SU-DHL-6 (cell line): Measurements from ENCODE around the gene POLRMT.

Source experiments
- CTCF ChIP-seq: fragments of 200-600 bp; sonication (generic); IDR thresholded peaks from one replicate; pipeline ENCODE4 v1.5.1; 2017; ENCODE audit warnings: antibody characterized with exemption, mild to moderate bottlenecking, low read length, moderate library complexity; ENCODE audit not compliant: insufficient read depth, poor library complexity, severe bottlenecking
- EZH2phosphoT487 ChIP-seq: fragments of 200-600 bp; sonication (generic), shearing (Covaris generic); conservative IDR thresholded peaks from 2 replicates; pipeline ENCODE4 v1.6.1; 2018; ENCODE audit warnings: mild to moderate bottlenecking, antibody characterized with exemption, low read length, moderate library complexity, mixed read lengths

DNA sequence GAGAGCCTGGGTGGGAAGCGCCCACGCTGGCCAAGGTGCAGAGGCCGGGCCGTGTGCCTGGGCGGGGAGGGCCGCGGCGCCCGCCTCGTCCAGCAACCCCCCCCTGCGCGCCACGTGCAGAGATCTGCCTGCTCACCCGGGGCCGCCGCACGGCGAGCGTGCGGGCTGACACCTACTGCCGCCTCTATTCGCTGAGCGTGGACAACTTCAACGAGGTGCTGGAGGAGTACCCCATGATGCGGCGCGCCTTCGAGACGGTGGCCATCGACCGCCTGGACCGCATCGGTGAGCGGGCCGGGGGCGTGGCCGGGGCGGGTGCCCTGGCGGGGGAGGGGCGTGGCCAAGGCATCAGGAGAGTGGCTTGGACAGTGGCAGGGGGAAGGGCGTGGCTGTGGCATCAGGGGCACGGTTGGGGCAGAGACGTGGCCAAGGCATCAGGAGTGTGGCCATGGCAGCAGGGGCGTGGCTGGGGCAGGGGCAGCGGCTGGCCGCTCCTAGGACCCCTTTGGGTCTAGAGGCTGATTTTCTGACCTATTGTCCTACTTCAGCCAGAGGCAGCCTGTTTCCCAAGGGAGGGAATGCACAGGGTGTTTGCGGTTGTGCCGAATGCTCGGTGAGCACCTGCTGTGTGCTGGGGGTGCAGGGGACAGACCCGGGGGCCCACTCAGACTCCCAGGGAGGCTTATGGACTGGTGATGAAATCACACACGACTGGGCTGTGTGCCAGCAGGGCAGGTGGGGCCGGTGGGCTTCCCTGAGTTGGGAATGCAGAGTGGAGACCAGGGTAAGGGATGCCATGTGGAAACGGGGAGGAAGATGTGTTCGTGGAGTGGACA lies 19.4 kb downstream of the POLRMT start:
- TF ChIP-seq CTCF (no peak), EZH2phosphoT487 (no peak)
